GM18873 (cell line): Measurements from ENCODE around the gene WNK2.

ENCODE experiments used
- ATAC-seq: cut with Tn5 transposase; IDR thresholded peaks from one replicate; pipeline ENCODE4 v1.9.1; 2021; ENCODE audit warnings: mild to moderate bottlenecking, moderate library complexity, moderate number of reproducible peaks; ENCODE audit not compliant: unreplicated experiment, low FRiP score

Gene WNK2

GRCh38 chr9:93159601-93160471 is 24.1 kb upstream of the WNK2 start:
- peak; percentile 56 for ATAC-seq

- ATAC-seq, result no peak
Measured at GRCh38 chr9:93161786-93162562, 22.0 kb upstream of the WNK2 start.

GRCh38 chr9:93164085-93164484 is 19.9 kb upstream of the WNK2 start:
- ATAC-seq, result no peak

- ATAC-seq, result no peak
Measured at GRCh38 chr9:93166699-93167098, 17.2 kb upstream of the WNK2 start.

GRCh38 chr9:93167185-93167584 is 16.8 kb upstream of the WNK2 start:
- ATAC-seq, result no peak

- ATAC-seq, result no peak
Measured at GRCh38 chr9:93167838-93168237, 16.1 kb upstream of the WNK2 start.

GRCh38 chr9:93168581-93168980 is 15.4 kb upstream of the WNK2 start:
- ATAC-seq, result no peak

- ATAC-seq, result no peak
Measured at GRCh38 chr9:93169444-93169843, 14.5 kb upstream of the WNK2 start.

GRCh38 chr9:93170571-93170970 is 13.4 kb upstream of the WNK2 start:
- no peak for ATAC-seq

GRCh38 chr9:93171261-93171990 is 12.5 kb upstream of the WNK2 start:
- no peak for ATAC-seq

- no peak for ATAC-seq
Measured at GRCh38 chr9:93172666-93173364, 11.1 kb upstream of the WNK2 start.

GRCh38 chr9:93173365-93174051 is 10.4 kb upstream of the WNK2 start:
- no peak for ATAC-seq

- no peak for ATAC-seq
Measured at GRCh38 chr9:93174976-93175375, 9.0 kb upstream of the WNK2 start.

- no peak for ATAC-seq
Measured at GRCh38 chr9:93177676-93178075, 6.3 kb upstream of the WNK2 start.

GRCh38 chr9:93178851-93179786 is 4.8 kb upstream of the WNK2 start:
- no peak for ATAC-seq

- no peak for ATAC-seq
Measured at GRCh38 chr9:93180938-93181337, 3.0 kb upstream of the WNK2 start.

GRCh38 chr9:93181672-93182435 is 2.1 kb upstream of the WNK2 start:
- no peak for ATAC-seq

GRCh38 chr9:93182572-93182971 is 1.4 kb upstream of the WNK2 start:
- no peak for ATAC-seq
